Activated CD8-positive, alpha-beta memory T cell treated with anti-CD3 and anti-CD28 coated beads for 1 hour (primary cell): ENCODE data around the gene DDX52.
A peak's percentile ranks its signal among the peaks of the same experiment; 100 is the strongest.

ENCODE experiments used
- DNase-seq, 2 donors: peaks; one replicate each; pipeline ENCODE4 v3.0.0-alpha.2; 2020; ENCODE audit warnings: low read depth in 1 of 2; ENCODE audit errors: extremely low read depth in 1 of 2

DDX52 gene

DNA sequence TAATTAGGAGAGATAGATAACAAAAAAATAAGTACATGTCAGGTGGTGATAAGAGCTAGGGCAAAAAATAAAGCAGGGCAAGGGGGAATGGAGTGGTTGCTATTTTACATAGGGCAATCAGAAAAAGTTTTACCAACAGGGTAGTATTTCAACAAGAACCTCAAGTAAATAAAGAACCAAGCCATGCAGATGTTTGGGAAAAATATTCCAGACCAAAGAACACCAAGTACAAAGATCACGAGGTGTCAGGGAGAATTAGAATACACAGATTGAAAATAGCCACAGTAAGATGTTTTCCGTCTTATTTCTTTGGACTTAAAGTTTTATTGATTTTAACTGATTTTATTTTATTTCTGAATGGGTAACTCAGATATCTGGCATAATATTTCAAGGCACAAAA is 45.1 kb downstream of the DDX52 start:
- no peak for DNase-seq

- no peak for DNase-seq
Measured at GRCh38 chr17:37592291-37592690, 51.0 kb downstream of the DDX52 start.

- DNase-seq = no peak
Measured at GRCh38 chr17:37585066-37585465, 58.2 kb downstream of the DDX52 start.

DNA sequence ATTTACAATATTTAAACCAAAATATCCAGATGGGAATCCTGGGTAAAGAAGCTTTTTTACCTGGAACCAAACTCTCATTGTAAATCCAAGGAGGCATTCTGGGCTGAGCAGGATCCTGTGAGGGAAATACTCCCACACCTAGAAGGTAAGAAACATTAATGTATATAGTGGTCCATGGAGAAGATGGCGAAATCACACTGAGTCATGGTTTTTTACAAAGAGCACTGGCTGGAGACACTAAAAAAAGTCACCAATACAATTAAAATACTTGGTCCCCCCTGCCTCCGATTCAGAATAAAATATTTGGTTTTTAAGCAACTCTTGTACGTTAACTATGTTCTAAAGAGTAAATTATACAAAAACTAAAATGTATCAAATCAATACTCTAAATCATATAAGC is 67.0 kb downstream of the DDX52 start:
- no peak for DNase-seq

- DNase-seq = no peak
Measured at GRCh38 chr17:37574427-37574826, 68.8 kb downstream of the DDX52 start.

DNA sequence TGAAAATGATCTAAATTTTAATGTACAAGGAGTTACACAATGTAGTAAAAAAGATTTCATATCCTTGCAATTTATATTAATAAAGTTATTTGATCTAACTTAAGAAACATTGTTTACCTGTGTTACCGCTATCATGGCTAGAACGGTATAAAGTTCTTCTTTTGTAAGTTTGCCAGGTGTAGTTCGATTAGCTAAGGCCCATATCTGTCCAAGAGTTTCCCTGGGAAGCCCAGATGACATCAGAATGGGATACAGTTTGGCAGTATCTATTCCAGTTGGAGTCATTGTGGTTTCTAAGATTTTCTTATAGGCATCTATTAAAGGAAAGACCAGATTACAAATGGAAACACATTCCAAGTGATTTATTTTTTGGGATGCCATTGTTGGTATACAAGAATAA is 71.6 kb downstream of the DDX52 start:
- DNase-seq = no peak

- DNase-seq = peak in 1 of 2 donors; percentile 1
Measured at GRCh38 chr17:37570527-37571093, 72.6 kb downstream of the DDX52 start.

DNA sequence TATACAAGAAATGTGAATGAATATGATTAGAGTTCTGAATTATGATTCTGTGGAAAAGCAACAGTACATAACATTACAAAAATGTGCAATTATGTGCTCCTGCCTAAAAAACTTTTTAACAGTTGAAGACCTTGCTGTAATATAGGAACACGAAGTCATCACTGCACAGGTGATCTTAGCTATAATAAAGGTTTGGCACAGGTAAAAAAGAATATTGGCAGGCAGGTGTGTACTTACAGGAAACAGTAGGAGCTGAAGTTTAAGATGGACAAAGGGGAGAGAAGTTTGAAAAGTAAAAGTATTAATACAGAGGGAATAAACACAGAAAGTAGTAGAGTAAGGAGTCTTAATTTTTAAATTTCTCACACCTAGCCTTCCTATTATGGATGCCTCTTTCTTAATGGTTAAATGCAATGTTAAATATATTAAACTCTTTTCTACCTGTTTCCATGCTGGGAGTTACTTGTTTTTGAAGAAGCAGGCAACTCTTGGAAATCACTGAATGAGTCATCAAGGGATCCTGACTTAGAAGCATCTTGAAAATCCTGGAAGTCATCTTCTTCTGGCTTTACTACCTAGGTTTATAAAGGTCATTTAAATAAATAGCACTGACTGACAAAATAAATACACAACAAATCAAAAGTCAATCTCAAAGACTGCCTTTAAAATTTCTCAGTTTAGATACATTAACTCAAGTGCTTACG is 74.7 kb downstream of the DDX52 start:
- no peak for DNase-seq

- DNase-seq = no peak
Measured at GRCh38 chr17:37567538-37567937, 75.7 kb downstream of the DDX52 start.

DNA sequence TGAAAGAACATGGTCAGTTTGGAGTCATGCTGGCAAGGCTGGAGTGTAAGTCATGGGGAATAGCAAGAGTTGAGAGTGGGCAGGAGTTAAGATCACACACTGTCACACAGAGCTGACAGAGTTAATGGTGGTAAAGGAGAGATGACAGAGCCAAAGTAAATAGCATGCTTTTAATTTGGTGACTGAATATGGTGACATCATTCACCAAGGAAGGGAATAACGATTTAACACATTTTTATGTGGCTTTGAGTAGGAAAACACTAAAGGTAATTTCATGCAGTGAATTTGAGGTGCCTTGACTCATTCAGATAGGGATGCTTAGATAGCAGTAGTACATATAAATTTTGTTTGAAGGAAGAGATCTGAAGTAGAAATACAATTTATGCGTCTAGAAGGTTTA is 76.1 kb downstream of the DDX52 start:
- no peak for DNase-seq

DNA sequence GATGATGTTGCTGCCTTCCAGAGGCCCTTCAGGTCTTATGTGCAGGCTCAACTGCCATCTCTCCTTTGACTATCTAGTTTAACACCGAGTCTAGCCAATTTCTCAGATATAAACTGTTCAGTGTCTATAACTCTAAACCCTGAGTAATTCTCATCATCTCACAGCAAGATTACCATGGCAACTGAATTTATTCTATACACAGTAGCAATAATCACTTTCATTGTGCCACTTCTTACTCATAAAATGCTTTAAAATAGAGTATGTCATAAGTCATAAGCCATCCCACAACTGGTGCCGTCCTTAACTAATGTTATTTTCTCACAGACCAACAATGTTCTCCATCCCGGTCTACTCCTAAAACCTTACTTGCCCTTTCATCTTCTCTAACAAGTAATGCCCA is 79.0 kb downstream of the DDX52 start:
- no peak for DNase-seq

DNA sequence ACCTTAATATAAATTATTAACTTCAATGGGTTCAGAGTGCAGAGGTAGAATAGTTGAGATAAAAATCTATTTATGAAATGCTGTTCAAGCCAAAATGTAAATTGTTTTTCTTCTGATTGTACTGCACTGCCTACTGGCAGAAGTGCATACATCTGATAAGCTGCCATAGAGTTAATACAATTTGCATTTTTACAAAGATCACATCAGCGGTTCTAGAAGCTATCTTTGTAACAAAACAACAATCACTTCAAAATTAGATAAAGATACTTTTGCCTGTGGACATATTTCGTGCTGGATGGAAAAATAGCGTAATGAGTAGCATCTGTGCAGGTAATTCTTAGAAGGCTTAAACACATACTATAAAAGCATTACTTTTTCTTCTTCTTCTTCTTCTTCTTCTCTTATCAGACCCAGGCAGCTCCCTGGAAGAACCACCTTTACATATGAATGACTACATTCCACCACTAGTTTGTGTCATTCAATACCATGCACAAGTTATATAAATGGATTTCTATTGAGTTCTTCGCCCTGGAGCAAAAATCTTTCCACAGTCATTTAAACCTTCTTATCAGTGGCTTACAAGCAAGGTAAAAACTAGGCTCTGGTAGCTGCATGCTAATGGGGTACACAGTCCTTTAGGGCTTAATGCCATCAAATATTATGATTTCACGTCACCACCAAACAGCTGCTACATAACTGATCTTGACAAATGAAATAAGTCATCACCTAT is 81.1 kb downstream of the DDX52 start:
- DNase-seq = no peak
